Vagina (tissue), 2 donors: ENCODE results near the gene HECW1.

ENCODE experiments used
- CTCF ChIP-seq, 3 experiments: fragments of 450-650 bp in 2 of 3; fragments of 200-600 bp in 1 of 3; sonication (generic) in 1 of 3; IDR thresholded peaks; one replicate each; pipeline ENCODE4 v1.5.1; 2017 to 2019; ENCODE audit warnings: antibody characterized with exemption in 3 of 3, mild to moderate bottlenecking in 2 of 3, moderate library complexity in 2 of 3
- POLR2AphosphoS5 ChIP-seq, 2 donors: sonication (generic); formaldehyde crosslinking; IDR thresholded peaks; one replicate each; pipeline ENCODE4 v1.9.0; 2017; ENCODE audit warnings: antibody characterized with exemption in 2 of 2, mild to moderate bottlenecking in 2 of 2, low read depth in 1 of 2; ENCODE audit not compliant: insufficient read depth in 1 of 2

- TF ChIP-seq POLR2AphosphoS5 (IDR thresholded peaks at IDR 0.05; ENCODE audit: insufficient read depth in 1 of 2, low read depth in 1 of 2) (no peak), CTCF (IDR thresholded peaks at IDR 0.05) (no peak)
Measured at GRCh38 chr7:43584195-43584586, 471.7 kb downstream of the HECW1 start.
